ENCODE results near the gene FAT2. TPM values are rescaled to one million over a fixed set of nuclear protein-coding genes. Genes with fewer than 3 reads are reported as not detected.

Gene FAT2
- polyA plus RNA-seq, 3 donors = not detected

DNA sequence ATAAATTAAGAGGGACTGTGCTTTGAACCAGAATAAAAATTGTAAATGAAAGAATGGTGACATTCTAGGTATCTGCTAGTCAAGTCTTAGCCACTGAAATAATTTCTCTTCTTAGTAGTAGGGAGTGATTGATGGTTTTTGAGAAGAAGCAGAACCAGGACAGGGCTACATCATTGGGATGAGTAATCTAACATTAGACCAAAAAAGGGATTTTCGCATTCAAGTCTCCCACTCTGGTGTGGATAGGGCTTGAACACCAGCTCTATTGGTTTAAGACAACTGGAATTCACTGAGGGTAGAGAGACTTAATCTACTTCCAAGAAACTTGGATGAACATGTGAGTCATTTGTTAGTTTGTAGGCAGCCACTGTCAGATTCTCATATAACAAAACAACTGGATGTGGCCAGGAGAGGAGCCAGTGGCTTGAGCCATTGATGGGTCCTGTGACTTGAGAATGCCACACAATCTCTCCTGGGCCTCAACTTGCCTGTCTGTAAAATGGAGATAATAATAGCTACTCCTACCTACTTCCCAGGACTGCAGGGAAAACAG is 16.6 kb downstream of the FAT2 start:
- Histone ChIP-seq H3K4me3 (replicated peaks in 1 of 3; ENCODE audit: low read depth in 2 of 3, low read length in 3 of 3) (no peak overlapping the region), H3K9me3 (replicated peaks in 1 of 2; ENCODE audit: control insufficient read depth in 1 of 2, insufficient read depth in 1 of 2, low read length in 2 of 2) (no peaks in the 10 kb centered on the region), H3K4me1 (ENCODE audit: control insufficient read depth in 1 of 2, insufficient read depth in 2 of 2, low read length in 2 of 2) (peaks cover 25 to 26% of the 10 kb centered on the region in 2 donors), H4K20me1 (ENCODE audit: insufficient read depth, low read length) (no peaks in the 10 kb centered on the region), H2AFZ (ENCODE audit: insufficient read depth, low read depth, low read length, poor library complexity, severe bottlenecking) (no peak overlapping the region), H3K27me3 (ENCODE audit: control insufficient read depth in 2 of 2, insufficient read depth in 2 of 2, low read length in 2 of 2) (no peaks in the 10 kb centered on the region), H3K79me2 (ENCODE audit: insufficient read depth, low read length) (no peaks in the 10 kb centered on the region), H3K27ac (ENCODE audit: low read depth in 1 of 2, low read length in 2 of 2) (no peak overlapping the region), H3K4me2 (replicated peaks; ENCODE audit: extremely low read depth, low read length, poor library complexity, severe bottlenecking) (no peak overlapping the region), H3K36me3 (replicated peaks in 1 of 2; ENCODE audit: control insufficient read depth in 1 of 2, insufficient read depth in 2 of 2, low read length in 2 of 2) (no peaks in the 10 kb centered on the region), H3K9ac (ENCODE audit: insufficient read depth, low read length, poor library complexity, severe bottlenecking) (no peak overlapping the region)
- Mint-ChIP-seq H3K27ac (no peak overlapping the region), H3K36me3 (no peaks in the 10 kb centered on the region), H3K4me3 (no peak overlapping the region), H3K27me3 (ENCODE audit: low read depth in 3 of 3) (peaks cover 0 to 4% (median 3%) of the 10 kb centered on the region in 3 donors), H3K9me3 (no peaks in the 10 kb centered on the region), H3K4me1 (peaks cover 22% of the 10 kb centered on the region)
- DNase-seq = no peak
- intact Hi-C loops (cut with micrococcal nuclease) = no loop called here
- WGBS (ENCODE audit: insufficient coverage) = no CpG with 5 or more reads among the region's 1 CpG
- TF ChIP-seq, protein P1, sequence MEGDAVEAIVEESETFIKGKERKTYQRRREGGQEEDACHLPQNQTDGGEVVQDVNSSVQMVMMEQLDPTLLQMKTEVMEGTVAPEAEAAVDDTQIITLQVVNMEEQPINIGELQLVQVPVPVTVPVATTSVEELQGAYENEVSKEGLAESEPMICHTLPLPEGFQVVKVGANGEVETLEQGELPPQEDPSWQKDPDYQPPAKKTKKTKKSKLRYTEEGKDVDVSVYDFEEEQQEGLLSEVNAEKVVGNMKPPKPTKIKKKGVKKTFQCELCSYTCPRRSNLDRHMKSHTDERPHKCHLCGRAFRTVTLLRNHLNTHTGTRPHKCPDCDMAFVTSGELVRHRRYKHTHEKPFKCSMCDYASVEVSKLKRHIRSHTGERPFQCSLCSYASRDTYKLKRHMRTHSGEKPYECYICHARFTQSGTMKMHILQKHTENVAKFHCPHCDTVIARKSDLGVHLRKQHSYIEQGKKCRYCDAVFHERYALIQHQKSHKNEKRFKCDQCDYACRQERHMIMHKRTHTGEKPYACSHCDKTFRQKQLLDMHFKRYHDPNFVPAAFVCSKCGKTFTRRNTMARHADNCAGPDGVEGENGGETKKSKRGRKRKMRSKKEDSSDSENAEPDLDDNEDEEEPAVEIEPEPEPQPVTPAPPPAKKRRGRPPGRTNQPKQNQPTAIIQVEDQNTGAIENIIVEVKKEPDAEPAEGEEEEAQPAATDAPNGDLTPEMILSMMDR (IDR thresholded peaks at IDR 0.05) = no peak

DNA sequence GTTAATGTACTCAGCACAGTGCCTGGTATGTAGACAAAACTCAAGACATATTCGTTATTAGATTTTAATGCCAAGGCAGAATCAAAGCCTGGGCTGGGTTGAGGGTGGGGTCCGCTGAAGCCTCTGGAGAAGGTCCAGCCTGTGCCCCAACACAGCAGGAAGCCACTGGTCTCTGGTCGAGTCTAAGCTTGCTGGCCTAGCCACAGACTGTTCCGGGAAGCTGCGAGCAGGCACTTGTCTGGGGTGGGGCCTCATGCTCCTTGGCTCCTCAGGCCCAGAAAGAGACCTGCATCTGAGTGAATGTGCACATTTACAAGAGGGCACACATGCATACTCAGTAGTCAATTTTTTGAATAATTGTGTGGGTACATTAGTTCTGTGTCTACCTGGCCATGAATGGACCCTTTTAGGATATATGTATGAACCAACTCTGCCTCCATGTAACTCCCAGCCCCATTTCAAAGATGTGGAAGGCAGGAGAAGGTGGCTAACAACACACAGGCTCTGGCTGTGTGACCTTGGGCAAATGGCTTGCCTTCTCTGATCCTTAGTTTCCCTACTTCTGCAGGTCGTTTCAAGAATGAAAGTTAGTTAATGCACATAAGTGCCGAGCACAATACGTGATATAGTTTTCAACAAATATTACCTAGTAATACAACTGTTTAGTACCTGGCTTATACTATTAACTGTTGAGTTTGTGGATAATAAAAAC is 18.3 kb downstream of the FAT2 start:
- H3K27me3 Mint-ChIP-seq (ENCODE audit: low read depth in 3 of 3) = peaks cover 0 to 4% (median 3%) of the 10 kb centered on the region in 3 donors
- TF ChIP-seq, protein P1 (IDR thresholded peaks at IDR 0.05) = no peak

More for the DNA sequence above, 18.3 kb downstream of the FAT2 start:
- Histone ChIP-seq H4K20me1 (ENCODE audit: insufficient read depth, low read length) (no peaks in the 10 kb centered on the region), H3K4me1 (ENCODE audit: control insufficient read depth in 1 of 2, insufficient read depth in 2 of 2, low read length in 2 of 2) (peaks cover 13 to 15% of the 10 kb centered on the region in 2 donors), H3K9ac (ENCODE audit: insufficient read depth, low read length, poor library complexity, severe bottlenecking) (no peak overlapping the region), H2AFZ (ENCODE audit: insufficient read depth, low read depth, low read length, poor library complexity, severe bottlenecking) (no peak overlapping the region), H3K4me2 (replicated peaks; ENCODE audit: extremely low read depth, low read length, poor library complexity, severe bottlenecking) (no peak overlapping the region), H3K36me3 (replicated peaks in 1 of 2; ENCODE audit: control insufficient read depth in 1 of 2, insufficient read depth in 2 of 2, low read length in 2 of 2) (no peaks in the 10 kb centered on the region), H3K27me3 (ENCODE audit: control insufficient read depth in 2 of 2, insufficient read depth in 2 of 2, low read length in 2 of 2) (no peaks in the 10 kb centered on the region), H3K79me2 (ENCODE audit: insufficient read depth, low read length) (no peaks in the 10 kb centered on the region), H3K27ac (ENCODE audit: low read depth in 1 of 2, low read length in 2 of 2) (no peak overlapping the region), H3K4me3 (replicated peaks in 1 of 3; ENCODE audit: low read depth in 2 of 3, low read length in 3 of 3) (no peak overlapping the region), H3K9me3 (replicated peaks in 1 of 2; ENCODE audit: control insufficient read depth in 1 of 2, insufficient read depth in 1 of 2, low read length in 2 of 2) (no peaks in the 10 kb centered on the region)
- Mint-ChIP-seq H3K27ac (no peak overlapping the region), H3K4me1 (peaks cover 10% of the 10 kb centered on the region), H3K4me3 (no peak overlapping the region), H3K36me3 (no peaks in the 10 kb centered on the region), H3K9me3 (peaks cover 0 to 4% (median 0%) of the 10 kb centered on the region in 7 donors)
- DNase-seq = no peak
- WGBS (ENCODE audit: insufficient coverage) = 83% methylated on average over 4 of the region's 8 CpGs
- intact Hi-C loops (cut with micrococcal nuclease) = no loop called here
